Fibroblast of gingiva (primary cell): ENCODE data around the gene SENP6.
"Not testable (repeated sequence)": the region's sequence is repeated elsewhere in the genome, so short reads cannot be mapped to it uniquely, and the experiment has no call there.

Experiments used
- DNase-seq: peaks from one replicate; pipeline ENCODE4 v3.0.0-alpha.2; 2011; ENCODE audit warnings: low read depth

Gene SENP6, protein sequence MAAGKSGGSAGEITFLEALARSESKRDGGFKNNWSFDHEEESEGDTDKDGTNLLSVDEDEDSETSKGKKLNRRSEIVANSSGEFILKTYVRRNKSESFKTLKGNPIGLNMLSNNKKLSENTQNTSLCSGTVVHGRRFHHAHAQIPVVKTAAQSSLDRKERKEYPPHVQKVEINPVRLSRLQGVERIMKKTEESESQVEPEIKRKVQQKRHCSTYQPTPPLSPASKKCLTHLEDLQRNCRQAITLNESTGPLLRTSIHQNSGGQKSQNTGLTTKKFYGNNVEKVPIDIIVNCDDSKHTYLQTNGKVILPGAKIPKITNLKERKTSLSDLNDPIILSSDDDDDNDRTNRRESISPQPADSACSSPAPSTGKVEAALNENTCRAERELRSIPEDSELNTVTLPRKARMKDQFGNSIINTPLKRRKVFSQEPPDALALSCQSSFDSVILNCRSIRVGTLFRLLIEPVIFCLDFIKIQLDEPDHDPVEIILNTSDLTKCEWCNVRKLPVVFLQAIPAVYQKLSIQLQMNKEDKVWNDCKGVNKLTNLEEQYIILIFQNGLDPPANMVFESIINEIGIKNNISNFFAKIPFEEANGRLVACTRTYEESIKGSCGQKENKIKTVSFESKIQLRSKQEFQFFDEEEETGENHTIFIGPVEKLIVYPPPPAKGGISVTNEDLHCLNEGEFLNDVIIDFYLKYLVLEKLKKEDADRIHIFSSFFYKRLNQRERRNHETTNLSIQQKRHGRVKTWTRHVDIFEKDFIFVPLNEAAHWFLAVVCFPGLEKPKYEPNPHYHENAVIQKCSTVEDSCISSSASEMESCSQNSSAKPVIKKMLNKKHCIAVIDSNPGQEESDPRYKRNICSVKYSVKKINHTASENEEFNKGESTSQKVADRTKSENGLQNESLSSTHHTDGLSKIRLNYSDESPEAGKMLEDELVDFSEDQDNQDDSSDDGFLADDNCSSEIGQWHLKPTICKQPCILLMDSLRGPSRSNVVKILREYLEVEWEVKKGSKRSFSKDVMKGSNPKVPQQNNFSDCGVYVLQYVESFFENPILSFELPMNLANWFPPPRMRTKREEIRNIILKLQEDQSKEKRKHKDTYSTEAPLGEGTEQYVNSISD

DNA sequence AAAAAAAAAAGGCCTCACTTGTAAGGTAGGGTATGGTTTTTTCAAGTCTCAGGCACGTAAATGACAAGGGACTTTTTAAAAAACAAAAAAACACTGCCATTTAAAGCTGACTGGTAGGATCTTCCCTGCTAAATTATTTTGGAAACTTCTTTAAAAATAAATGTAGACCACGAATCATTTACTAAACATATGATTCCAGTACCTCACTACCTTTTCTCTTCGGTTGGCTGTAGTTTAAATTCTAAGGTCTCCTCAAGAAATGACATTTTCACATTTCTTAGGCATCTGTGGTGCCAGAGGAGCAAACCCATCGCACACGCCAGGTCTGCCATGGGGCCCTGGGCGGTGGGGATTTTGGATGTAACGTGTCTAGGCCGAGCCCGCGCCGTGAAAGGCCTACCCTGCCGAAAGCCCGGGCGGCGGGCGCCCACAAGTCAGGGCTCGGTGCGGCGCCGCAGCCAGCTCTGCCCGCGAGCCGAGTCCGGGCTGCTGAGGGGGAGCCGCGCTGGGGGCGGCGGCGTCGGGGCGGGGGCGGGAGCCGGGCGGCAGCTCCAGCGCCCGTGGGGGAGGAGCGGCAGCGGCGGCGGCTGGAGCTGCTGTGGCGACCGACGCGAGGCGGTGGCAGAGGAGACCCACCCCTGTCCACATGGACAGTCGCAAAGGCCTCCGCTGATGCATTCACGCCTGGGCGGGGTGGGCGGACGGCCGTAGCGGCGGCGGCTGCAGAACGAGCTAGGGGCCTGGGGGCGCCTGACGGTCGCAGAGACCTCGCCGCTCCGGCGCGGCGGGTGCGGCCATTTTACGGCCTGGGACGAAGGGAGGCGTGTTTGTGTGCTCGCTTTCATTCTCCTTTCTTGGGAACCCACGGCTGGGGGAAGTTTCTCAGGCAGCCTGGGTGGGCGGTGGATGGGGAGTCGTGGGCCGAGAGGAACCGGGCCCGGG, at the start of gene SENP6:
SENP6 (plus strand) TSS at position 577 of the 942 bp plus-strand sequence. CDS start 645 bp downstream, outside the sequence.
- peak; percentile 86 for DNase-seq

DNA sequence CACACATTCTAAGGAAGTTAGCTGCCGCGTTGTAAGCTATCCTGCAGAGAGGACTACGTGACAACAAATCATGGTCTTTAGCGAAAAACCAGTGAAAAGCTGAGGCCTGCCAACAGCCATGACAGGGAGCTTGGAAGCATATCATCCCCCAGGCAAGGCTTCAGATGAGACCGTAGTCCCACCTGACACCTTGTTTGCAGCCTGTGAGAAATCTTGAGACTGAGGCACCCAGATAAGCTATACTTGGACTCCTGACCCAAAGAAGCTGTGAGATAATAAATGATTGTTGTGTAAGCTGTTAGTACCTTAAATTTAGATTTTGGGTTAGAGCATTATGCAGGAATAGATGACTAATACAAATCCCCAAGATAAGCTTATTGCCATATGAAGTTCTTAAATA, 45.4 kb upstream of the SENP6 start:
- DNase-seq = no peak

DNA sequence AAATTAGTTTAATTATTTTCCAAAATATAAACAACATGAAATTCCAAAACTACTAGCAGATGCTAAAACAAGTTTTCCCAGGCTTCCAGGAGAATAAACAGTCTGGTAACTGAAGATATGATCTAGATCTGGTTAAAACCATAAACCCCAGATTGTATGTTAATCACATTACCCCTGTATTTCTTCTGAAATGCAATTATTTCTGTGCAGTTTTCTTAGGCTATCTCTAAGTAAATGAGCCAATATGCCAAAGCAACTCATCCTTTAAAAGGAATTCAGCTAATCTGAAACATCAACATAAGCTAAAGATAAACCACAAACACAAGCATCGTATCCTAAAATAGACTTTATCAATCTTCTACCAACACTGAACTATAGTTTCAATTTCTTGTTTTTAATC, 44.6 kb upstream of the SENP6 start:
- DNase-seq = no peak

DNA sequence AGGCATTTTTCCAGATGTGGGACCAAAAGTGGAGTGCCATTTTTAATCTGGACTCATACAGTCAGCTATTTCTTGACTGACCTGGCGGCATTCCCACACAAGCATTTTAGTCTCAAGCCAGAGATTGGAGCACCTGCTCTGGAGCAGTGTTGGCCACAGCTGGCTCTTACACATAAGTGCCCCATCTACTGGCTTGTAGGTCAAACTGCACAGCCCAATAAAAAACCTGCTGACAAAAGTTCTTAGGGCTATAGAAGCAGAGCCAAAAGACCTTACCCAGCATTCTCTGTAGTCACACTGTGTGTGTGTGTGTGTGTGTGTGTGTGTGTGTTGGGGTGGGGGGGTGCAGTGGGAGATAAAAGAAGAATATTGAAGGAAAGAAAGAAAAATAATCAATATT, 38.6 kb upstream of the SENP6 start:
- DNase-seq = peak; percentile 13

DNA sequence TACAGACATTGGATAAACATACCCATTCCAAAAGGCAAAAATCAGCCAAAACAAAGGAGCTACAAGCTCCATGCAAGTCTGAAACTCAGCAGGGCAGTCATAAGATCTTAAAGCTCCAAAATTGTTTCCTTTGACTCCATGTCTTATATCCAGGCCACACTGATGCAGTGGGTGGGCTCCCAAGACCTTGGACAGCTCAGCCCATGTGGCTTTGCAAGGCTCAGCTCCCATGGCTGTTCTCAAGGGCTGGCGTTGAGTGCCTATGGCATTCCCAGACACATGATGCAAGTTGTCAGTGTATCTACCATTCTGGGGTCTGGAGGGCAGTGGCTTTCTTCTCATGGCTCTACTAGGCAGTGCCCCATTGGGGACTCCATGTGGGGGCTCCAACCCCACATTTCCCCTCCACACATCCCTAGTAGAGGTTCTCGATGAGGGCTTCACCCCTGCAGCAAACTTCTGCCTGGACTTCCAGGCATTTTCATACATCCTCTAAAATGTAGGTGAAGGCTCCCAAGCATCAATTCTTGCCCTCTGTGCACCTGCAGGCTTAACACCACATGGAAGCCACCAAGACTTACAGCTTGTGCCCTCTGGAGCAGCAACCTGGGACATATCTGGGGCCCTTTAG, 35.4 kb upstream of the SENP6 start:
- no peak for DNase-seq

DNA sequence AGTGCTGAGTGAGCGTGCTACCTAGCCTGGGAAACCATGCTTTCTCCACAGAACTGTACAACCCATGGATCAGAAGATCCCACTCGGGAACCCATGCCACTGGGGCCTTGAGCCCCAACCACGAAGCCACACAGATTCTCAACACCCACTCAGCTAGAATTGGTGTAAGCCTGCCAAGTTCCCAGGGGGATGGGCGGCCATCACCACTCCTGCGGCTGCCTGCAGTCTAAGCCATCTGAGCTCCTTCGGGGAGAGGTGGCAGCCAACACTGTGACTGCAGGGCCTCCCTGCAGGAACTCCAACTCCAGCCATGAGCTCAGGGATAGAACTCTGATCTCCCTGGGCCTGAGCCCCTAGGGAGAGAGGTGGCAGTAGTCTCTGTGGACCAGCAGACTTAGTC, 33.6 kb upstream of the SENP6 start:
- DNase-seq = no peak

DNA sequence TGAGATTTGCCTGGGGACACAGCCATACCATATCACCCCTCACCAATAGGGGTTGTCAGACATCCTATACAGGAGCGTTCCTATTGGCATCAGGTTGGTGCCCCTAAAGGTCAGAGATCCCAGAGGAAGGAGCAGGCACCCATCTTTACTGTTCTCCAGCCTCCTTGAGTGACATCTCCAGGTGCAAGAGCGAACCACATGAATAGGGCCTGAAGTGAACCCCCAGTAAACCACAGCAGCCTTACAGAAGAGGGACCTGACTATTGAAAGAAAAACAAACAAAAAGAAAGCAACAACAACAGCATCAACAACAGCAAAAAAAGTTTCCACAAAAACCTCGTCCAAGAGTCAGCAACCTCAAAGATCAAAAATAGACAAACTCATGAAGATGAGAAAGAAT, 32.7 kb upstream of the SENP6 start:
- no peak for DNase-seq

DNA sequence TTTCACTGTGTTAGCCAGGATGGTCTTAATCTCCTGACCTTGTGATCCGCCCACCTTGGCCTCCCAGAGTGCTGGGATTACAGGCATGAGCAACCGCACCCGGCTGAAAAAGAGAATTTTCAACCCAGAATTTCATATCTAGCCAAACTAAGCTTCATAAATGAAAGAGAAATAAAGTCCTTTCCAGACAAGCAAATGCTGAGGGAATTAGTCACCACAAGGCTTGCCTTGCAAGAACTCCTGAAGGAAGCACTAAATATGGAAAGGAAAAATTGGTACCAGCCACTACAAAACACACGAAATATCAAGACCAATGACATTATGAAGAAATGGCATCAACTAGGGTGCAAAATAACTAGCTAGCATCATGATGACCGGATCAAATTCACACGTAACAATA, 31.0 kb upstream of the SENP6 start:
- DNase-seq = peak; percentile 3

DNA sequence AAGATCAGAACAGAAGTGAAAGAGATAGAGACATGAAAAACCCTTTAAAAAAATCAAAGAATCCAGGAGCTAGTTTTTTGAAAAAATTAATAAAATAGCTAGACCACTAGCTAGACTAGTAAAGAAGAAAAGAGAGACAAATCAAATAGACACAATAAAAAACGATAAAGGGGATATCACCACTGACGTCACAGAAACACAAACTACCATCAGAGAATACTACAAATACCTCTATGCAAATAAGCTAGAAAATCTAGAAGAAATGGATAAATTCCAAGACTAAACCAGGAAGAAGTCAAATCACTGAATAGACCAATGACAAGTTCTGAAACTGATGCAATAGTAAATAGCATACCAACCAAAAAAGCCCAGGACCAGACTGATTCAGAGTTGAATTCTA, 29.6 kb upstream of the SENP6 start:
- DNase-seq = no peak

DNA sequence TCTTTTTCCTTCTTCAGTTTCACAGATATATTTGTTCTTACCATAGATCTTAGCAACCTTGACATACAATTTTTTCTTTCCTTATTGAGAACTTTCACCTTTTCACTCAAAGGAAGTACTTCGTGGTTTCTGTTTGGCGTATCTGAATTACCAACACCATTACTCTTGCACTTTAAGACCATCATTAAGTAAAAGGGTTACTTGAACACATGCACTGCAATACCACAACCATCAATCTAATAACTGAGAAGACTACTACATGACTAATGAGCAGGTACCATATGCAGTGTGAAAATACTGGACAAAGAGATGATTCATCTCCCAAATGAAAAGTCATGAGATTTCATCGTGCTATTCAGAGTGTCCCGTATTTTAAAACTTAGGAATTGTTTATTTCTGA, 21.7 kb upstream of the SENP6 start:
- DNase-seq = no peak

DNA sequence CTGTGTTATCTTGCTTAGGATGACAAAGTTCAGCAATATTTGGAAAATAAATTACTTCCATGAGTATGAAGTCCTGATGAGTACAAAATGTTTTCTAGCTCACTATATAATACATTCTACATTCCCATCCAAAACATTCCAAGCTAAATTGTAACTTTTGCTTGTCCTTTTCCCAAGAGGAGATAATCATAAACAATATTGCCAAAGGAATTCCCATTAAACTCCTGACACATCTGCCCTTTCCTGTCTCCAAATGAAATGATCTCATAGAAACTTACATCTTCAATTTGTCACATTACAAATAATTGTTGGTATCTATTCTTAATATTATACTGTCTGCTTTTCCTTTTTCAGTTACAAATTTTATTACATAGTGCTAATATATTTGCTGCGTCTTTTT, 20.4 kb upstream of the SENP6 start:
- DNase-seq = no peak

DNA sequence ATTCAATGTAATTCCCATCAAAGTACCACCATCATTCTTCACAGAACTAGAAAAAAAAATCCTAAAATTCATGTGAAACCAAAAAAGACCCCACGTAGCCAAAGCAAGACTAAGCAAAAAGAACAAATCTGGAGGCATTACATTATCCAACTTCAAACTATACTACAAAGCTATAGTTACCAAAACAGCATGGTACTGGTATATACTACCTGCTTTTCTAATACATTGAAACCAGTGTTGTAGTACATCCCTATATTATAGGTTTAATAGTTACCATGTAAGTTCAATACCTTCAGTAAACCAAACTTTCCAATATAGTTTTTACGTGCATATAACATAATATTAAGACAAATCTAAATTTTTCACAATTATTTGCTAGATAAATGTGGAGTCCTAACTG, 17.1 kb upstream of the SENP6 start:
- not testable (repeated sequence) for DNase-seq

DNA sequence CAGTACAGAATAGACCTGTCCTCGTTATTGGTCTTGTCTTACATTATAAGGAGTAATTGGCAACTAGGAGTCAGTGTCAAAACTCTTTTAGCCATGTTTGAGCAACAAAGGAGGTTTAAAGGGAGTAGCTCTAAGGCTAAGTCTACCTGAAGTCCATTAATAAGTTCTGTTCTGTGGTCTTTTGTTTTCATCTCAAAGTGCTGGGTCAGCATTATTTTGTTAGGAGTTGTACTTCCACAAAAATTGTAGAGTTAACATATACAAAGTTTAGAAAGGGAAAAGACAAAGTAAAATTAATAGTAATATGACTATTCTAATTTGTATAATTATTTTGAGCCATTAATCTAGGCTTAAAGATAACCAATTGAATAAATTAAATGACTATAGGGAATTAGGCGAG, 12.7 kb upstream of the SENP6 start:
- no peak for DNase-seq

DNA sequence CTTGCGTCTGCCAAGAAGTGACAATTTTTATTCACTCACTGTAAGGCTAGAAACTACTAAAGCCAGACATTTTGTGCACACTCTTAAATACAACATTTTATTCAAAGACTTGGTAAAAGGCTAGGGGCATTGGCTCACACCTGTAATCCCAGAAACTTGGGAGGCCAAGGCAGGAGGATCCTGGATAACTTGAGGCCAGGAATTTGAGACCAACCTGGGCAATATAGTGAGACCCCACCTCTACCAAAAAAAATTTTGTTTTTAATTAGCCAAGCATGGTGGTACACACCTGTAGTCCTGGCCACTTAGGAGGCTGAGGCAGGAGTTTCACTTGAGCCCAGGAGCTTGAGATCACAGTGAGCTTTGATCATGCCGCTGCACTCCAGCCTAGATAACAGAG, 11.3 kb upstream of the SENP6 start:
- DNase-seq = no peak

DNA sequence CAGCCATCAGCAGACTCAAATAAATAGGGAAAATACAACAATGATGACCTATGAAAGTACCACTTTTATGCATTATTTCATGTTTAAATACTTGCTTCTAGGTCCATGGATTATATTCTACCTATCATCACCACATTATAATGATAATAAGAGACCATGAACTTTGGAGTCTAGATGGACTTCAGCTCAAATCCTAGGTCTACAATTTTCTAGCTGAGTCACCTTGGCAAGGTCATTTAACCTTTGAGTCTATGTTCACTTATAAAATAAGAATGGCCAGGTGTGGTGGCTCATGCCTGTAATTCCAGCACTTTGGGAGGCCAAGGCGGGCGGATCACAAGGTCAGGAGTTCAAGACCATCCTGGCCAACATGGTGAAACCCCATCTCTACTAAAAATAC, 5.3 kb upstream of the SENP6 start:
- DNase-seq = not testable (repeated sequence)

DNA sequence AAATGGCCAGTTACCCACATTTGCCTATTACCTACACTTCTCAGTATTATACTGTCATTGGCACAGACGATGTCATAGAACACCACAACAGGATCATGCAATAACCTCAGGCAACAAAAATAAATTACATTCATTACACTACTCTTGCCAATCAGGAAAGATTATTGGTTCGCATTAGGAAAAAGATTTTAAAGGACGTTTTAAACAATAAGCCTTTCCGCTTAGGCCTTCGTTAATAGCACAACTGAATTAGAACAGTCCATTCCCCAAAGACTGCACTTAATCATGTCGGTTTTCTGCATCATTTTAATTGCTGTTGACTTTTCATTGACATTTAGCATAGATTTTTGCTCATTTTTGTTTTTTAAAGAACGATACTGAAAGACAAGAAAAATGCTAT, 912 bp upstream of the SENP6 start:
- DNase-seq = no peak

DNA sequence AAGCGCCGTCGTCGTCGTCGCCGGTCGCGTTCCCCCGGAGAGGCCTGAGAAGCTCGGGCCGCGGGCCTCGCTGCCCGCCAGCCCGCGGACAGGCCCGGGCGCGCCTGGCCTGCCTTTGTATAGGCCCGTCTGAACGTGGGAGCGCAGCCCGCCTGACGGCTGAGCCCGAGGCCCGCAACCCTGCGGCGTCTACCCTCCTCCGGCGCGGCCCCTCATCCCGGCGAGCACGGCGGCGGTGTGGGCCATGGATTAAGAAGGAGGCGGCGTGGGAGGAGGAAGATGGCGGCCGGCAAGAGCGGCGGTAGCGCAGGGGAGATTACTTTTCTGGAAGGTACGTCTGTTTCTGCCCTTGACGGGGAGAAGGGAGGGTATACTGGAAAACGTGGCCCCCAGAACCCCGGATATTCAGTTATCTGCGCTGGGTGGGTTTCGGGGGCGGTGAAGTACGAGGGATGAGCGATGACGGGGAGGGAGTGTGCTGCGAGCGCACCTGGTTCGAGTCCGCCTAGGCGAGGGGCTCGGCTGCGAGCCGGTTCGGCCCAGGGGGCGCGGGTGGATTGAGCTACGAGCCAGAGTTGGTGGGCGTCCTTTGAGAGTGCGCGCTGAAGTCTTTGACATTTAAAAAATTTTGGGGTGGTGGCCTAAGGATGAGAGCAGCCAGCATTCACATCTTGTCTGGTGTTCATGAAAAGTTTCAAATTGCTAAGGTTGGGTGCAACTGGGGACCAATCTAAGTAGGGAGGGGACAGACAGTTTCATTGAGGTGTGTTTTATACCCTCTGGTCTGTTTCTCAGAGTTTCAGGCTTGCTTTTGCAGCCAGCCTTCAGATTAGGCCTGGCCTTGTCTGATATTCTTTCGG, 796 bp downstream of the SENP6 start:
- peak; percentile 62 for DNase-seq

DNA sequence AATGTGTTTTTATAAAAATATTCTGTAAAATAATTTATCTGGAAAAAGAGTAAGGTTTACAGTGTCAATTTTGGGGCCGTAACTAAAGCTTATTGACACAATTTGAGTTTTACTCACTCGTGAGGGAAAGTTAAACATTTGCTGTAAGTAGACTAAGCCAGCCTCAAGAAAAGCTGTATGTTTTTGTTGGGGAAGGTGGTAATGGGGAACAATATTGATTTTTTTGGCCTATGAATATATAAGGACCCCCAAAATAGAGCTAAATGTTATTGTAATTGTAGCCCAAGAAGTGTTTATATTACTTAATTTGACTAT, 1.4 kb downstream of the SENP6 start:
- DNase-seq = no peak

DNA sequence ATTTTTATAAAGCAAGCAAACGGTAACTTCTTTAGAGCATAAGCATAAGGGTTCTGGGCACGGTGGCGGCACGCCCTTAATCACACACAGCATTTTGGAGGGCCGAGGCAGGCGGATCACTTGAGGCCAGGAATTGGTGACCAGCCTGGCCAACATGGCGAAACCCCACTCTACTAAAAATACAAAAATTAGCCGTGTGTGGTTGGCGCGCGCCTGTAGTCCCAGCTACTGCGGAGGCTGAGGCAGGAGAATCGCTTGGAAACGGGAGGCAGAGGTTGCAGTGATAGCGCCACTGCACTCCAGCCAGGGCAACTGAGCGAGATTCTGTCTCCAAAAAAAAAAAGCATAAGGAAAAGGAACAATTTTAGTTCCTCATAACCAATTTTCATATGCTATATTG, 2.6 kb downstream of the SENP6 start:
- no peak for DNase-seq

DNA sequence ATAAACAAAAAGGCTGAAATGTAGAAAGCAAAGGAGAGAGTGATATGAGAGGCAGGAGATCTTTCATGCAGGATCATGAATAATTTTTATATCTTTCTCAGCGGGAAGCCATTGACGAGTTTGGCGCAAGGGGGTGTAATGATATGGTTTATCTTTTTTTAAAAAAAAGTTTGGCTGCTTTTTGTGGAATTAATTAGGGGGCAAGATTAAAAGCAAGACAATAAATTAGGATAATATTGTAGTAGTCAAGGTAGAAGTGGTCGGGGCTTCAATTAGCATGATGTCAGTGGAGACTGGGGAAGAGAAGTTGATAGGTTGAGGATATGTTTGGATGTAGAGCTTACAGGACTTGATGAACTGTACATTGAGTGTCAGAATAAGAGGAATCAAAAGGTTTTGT, 4.0 kb downstream of the SENP6 start:
- no peak for DNase-seq
